GM10266 (cell line): ENCODE results near the gene CENPB.

Experiments used
- DNase-seq: peaks from one replicate; pipeline ENCODE4 v3.0.0; 2012; ENCODE audit errors: extremely low spot score
- TF ChIP-seq, protein P1 (sequence below): IDR thresholded peaks from 2 replicates; pipeline ENCODE4 v1.5.1; 2012; ENCODE audit warnings: mild to moderate bottlenecking, low read depth; ENCODE audit not compliant: control insufficient read depth, insufficient read depth; ENCODE audit errors: missing control alignments

CENPB gene

DNA sequence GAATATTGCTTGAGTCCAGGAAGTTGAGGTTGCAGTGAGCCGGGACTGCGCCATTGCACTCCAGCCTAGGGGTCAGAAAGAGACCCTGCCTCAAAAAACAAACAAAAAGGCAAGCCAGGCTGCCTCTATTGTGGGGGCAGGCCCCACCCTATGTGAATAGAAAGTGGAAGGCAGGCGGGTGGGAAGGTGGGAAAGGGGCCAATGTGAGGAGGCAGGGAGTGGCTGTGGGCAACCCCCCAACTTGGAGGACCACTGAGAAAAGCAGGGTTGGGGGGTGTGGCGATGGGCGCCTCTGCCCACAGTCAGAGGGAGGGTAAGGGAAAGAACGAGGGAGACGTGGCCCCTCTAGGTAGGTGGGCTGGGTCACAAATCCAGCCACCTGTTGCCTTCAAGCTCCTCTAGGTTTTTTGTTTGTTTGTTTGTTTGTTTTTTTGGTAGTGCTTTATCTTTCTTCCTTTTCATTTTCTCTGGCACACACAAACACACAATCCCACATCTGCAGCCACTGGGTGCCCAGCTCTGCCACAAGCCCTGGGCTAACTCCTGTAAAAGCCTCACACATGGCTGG lies 28.5 kb upstream of the CENPB start:
- TF ChIP-seq, protein P1, sequence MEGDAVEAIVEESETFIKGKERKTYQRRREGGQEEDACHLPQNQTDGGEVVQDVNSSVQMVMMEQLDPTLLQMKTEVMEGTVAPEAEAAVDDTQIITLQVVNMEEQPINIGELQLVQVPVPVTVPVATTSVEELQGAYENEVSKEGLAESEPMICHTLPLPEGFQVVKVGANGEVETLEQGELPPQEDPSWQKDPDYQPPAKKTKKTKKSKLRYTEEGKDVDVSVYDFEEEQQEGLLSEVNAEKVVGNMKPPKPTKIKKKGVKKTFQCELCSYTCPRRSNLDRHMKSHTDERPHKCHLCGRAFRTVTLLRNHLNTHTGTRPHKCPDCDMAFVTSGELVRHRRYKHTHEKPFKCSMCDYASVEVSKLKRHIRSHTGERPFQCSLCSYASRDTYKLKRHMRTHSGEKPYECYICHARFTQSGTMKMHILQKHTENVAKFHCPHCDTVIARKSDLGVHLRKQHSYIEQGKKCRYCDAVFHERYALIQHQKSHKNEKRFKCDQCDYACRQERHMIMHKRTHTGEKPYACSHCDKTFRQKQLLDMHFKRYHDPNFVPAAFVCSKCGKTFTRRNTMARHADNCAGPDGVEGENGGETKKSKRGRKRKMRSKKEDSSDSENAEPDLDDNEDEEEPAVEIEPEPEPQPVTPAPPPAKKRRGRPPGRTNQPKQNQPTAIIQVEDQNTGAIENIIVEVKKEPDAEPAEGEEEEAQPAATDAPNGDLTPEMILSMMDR, result no peak

DNA sequence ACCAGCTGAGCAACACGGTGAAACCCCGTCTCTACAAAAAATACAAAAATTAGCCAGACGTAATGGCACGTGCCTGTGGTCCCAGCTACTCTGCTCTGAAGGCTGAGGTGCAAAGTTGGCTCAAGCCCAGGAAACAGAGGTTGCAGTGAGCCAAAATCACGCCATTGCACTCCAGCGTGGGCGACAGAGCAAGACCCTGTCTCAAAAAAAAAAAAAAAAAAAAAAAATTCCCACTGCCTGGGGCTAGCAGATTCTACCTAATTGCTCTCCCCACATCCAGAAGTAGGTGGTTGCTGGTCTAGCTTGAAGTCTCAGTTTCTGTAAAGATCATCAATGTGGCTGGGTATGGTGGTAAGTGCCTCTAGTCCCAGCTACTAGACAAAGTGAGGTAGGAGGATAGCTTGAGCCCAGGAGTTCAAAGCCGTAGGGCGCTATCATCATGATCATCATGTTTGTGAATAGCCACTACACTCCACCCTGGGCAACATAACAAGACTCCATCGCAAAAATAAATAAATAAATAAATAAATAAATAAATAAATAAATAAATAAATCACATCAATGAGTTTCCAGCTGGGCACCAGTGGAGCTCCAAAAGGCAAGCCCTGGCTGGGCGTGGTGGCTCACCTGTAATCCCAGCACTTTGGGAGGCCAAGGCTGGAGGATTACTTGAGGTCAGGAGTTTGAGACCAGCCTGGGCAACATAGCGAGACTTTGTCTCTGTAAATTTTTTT lies 27.5 kb upstream of the CENPB start:
- DNase-seq, result no peak
- TF ChIP-seq, protein P1, result no peak

More for the DNA sequence above, 28.5 kb upstream of the CENPB start:
- no peak for DNase-seq

DNA sequence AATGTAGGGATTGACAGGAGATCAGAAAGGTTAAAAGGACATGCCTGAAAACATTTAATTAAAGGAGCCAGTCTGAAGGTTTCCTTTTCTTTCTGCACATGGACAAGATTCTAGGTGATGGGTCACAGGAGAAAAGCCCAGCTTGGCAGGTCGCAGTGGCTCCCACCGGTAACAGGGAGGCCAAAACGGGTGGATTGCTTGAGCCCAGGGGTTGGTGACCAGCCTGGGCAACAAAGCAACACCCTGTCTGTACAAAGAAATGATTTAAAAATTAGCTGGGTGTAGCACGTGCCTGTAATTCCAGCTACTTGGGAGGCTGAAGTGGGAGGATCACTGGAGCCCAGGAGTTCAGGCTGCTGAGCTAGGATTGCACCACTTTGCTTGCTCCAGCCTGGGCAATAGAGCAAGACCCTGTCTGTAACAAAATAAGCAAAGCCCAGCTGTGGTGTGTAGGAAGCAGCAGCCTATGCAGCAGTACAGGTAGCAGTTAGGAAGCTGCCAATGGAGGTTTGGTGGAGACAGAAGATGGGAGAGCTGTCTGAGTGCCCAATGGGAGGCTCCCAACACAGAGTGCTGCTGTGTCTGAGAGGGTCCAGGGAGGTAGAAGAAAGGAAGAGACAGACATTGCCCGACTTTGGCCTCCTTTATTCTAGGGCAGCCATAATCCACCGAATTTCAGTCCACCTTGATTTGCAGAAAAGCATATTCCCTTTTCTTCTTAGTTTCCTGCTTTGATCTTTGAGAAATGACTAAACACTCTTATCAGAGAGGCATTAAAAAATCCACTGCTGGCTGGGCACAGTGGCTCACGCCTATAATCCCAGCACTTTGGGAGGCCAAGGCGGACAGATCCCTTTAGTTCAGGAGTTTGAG lies 26.7 kb upstream of the CENPB start:
- TF ChIP-seq, protein P1, result no peak
- DNase-seq, result no peak

DNA sequence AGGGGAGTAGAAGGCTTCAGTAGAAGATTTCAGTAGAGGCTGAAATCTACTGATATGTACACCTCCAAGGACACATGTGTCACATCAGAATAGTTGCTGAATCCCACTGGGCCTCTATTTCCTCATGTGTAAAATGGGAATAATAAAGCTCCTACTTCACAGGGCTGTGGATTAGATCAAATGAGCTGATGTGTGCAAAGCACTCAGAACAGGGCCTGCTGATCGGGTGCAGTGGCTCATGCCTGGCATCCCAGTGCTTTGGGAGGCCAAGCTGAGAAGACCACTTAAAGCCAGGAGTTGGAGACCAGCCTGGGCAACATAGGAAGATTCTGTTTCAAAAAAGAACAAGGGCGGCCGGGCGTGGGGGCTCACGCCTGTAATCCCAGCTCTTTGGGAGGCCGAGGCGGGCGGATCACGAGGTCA lies 25.7 kb upstream of the CENPB start:
- no peak for DNase-seq
- TF ChIP-seq, protein P1, result no peak

DNA sequence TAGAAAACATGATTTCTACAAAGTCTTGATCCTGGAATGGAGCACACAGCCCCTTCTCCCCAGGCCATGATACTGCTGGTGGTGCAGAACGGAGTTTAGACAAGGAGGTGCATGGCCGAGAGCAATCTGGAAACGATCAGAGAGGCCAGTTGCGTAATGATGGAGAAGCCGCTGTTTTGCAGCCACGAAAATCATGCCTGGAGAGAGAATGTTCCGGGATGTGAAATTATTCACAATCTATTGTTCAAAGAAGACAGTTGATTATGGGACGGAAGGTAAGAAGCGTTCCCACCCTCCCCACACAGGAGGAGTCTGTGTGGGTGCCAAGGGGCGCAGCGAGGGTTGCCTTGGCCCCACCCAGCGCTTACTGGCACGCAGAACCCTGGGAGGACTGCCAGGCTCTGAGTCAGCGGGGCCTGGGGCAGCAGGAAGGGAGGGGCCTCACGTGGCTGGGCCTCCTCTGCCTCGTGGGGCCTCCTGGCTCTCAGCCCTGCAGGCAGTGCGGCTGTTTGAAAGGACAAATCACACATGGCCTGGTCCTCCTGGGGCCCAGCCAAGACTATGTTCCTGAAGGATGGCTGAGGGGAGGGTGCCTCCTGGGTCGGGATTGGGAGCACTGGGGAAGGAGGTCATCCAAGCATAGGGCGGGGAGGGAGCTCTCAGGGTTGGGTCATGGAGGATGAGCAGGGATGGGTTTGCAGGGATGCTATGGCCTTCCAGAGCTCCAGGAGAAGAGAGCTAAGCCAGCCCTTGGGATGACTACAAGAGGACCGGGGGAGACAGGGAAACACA lies 25.1 kb upstream of the CENPB start:
- no peak for DNase-seq
- TF ChIP-seq, protein P1, result no peak

DNA sequence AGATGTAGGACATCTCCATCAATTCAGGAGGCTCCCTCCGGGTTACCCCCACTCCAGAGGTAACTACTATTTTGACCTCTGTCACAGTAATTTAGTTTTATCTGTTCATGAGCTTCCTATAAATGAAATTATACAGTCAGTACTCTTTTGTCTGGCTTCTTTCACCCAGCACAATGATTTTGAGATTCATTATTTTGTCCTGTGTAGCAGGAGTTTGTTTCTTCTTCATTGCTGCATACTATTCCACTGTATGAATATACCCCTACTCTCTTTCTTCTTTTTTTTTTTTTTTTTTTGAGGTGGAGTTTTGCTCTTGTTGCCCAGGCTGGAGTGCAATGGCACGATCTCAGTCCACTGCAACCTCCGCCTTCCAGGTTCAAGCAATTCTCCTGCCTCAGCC lies 22.0 kb upstream of the CENPB start:
- DNase-seq, result no peak
- TF ChIP-seq, protein P1, result no peak
